Activated B cell treated with CpG ODN at 0.5 μM for 24 hours (primary cell): Measurements from ENCODE around the gene DNAJC18. TPM values are rescaled to one million over a fixed set of nuclear protein-coding genes. Genes with fewer than 3 reads are reported as not detected.

ENCODE experiments used
- ATAC-seq: fragments of 200-7000 bp; cut with Tn5 transposase; one replicate; pipeline ENCODE4 v1.10.0; 2021; ENCODE audit warnings: low read depth, mild to moderate bottlenecking, moderate library complexity
- CTCF ChIA-PET: fragments of 350-600 bp; sonication (Branson Sonifier 250); formaldehyde crosslinking; loops from one replicate; lab custom pipeline; 2021; ENCODE audit warnings: antibody characterized with exemption; lab: Charles Lee
- POLR2A ChIA-PET: fragments of 350-600 bp; sonication (Branson Sonifier 250); formaldehyde crosslinking; loops from one replicate; lab custom pipeline; 2021; ENCODE audit warnings: antibody characterized with exemption; lab: Charles Lee
- DNase-seq: peaks from one replicate; pipeline ENCODE4 v3.0.0; 2022
- H3K27ac Mint-ChIP-seq: one replicate; pipeline ENCODE4 v1.8.0; 2020; ENCODE audit warnings: mixed read lengths
- H3K27me3 Mint-ChIP-seq: one replicate; pipeline ENCODE4 v1.8.0; 2021; ENCODE audit warnings: mixed read lengths
- H3K36me3 Mint-ChIP-seq: one replicate; pipeline ENCODE4 v1.8.0; 2021; ENCODE audit warnings: low read depth, mixed read lengths
- H3K4me1 Mint-ChIP-seq: one replicate; pipeline ENCODE4 v1.8.0; 2021; ENCODE audit warnings: mixed read lengths
- H3K4me3 Mint-ChIP-seq: one replicate; pipeline ENCODE4 v1.8.0; 2020; ENCODE audit warnings: mild to moderate bottlenecking, mixed read lengths
- H3K9me3 Mint-ChIP-seq: one replicate; pipeline ENCODE4 v1.8.0; 2020; ENCODE audit warnings: mixed read lengths
- intact Hi-C: fragments of 100-400 bp; cut with micrococcal nuclease; formaldehyde crosslinking; loops from one replicate; pipeline ENCODE4 v1.15.1; 2024
- total RNA-seq: library from RNA; stranded (reverse); gene quantifications from 2 replicates; pipeline ENCODE4 v1.2.3, GENCODE V29; 2022
- TF ChIP-seq, protein P1 (sequence below): fragments of 200-600 bp; IDR thresholded peaks from one replicate; pipeline ENCODE4 v1.8.0; 2022; ENCODE audit warnings: antibody characterized with exemption, mild to moderate bottlenecking

The DNAJC18 gene
- total RNA-seq, 1 donor from 2014 or later = 9.1 TPM

DNA sequence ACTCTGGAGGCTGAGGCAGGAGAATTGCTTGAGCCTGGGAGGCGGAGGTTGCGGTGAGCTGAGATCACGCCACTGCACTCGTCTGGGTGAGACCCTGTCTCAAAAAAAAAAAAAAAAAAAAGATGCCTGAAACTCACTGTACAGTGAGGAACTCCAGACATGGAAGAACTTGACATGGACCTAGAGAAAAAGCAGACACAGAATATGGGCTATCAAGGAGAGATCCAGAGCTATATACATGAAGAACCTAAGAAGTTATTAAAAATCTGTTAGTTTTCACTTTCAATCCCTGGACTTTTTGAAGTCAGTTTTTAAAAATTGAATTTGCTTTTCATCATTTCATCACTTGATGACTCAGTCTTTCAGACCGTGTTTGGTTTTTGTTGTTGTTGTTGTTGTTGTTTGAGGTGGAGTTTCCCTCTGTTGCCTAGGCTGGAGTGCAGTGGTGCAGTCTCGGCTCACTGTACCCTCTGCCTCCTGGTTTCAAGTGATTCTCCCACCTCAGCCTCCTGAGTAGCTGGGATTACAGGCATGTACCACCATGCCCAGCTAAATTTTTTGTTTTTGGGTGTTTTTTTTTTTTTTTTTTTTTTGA lies 77.4 kb downstream of the DNAJC18 start:
- ChIA-PET CTCF (no interaction called here), POLR2A (interaction anchor here (0.6 to 0.7 kb wide), 3 partner anchors 26 to 88 kb away, joined by 7 to 8 read pairs (median 7); partner anchors contain the start of gene SPATA24)
- Mint-ChIP-seq H3K36me3 (peaks cover 54% of the 10 kb centered on the region), H3K9me3 (no peaks in the 10 kb centered on the region), H3K27ac (no peak overlapping the region), H3K4me3 (no peak overlapping the region), H3K27me3 (no peaks in the 10 kb centered on the region), H3K4me1 (peaks cover 10% of the 10 kb centered on the region)
- no peak for ATAC-seq
- intact Hi-C loops = no loop called here
- DNase-seq = no peak
- TF ChIP-seq, protein P1, sequence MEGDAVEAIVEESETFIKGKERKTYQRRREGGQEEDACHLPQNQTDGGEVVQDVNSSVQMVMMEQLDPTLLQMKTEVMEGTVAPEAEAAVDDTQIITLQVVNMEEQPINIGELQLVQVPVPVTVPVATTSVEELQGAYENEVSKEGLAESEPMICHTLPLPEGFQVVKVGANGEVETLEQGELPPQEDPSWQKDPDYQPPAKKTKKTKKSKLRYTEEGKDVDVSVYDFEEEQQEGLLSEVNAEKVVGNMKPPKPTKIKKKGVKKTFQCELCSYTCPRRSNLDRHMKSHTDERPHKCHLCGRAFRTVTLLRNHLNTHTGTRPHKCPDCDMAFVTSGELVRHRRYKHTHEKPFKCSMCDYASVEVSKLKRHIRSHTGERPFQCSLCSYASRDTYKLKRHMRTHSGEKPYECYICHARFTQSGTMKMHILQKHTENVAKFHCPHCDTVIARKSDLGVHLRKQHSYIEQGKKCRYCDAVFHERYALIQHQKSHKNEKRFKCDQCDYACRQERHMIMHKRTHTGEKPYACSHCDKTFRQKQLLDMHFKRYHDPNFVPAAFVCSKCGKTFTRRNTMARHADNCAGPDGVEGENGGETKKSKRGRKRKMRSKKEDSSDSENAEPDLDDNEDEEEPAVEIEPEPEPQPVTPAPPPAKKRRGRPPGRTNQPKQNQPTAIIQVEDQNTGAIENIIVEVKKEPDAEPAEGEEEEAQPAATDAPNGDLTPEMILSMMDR = no peak

DNA sequence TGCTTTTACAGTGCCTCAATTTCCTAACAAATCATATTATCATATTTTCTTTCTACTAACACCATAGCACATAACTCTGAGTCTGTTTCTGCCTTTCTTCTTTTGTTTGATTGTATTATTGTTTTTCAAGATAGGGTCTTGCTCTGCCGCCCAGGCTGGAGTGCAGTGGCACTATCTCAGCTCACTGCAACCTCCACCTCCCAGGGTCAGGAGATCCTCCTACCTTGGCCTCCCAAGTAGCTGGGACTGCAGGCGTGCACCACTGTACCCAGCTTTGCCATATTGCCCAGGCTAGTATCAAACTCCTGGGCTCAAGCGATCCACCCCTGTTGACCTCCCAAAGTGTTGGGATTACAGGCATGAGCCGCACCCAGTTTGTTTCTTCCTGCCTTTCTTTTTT lies 78.9 kb downstream of the DNAJC18 start:
- H3K27ac Mint-ChIP-seq = no peak overlapping the region
- CTCF ChIA-PET = no interaction called here

More for the DNA sequence above, 78.9 kb downstream of the DNAJC18 start:
- ATAC-seq = no peak
- POLR2A ChIA-PET = interaction anchor here (0.6 to 0.7 kb wide), 2 partner anchors 83 to 1648 kb away, joined by 4 to 6 read pairs; no protein-coding TSS in a partner anchor
- Mint-ChIP-seq H3K36me3 (peaks cover 44% of the 10 kb centered on the region), H3K4me1 (peaks cover 14% of the 10 kb centered on the region), H3K4me3 (no peak overlapping the region), H3K9me3 (no peaks in the 10 kb centered on the region), H3K27me3 (no peaks in the 10 kb centered on the region)
- no peak for DNase-seq
- intact Hi-C loops = no loop called here
- TF ChIP-seq, protein P1 = no peak

Other genes starting within 250 kb of the DNAJC18 start
- 16.1 and 22.0 TPM in 2 replicates for gene SIL1, start 241.2 kb downstream of the DNAJC18 start, total RNA-seq
- 242 and 294 TPM in 2 replicates for gene MATR3, start 145.8 kb downstream of the DNAJC18 start, total RNA-seq
- 79.7 and 80.8 TPM in 2 replicates for gene PAIP2, start 97.7 kb downstream of the DNAJC18 start, total RNA-seq
- gene SLC23A1, start 56.2 kb downstream of the DNAJC18 start, total RNA-seq = 1.4 and 1.8 TPM in 2 replicates
- gene MZB1, start 49.6 kb downstream of the DNAJC18 start, total RNA-seq = 47.1 and 50.5 TPM in 2 replicates
- gene PROB1, start 44.4 kb downstream of the DNAJC18 start, total RNA-seq = 3.5 and 3.6 TPM in 2 replicates
- gene SPATA24, start 35.4 kb downstream of the DNAJC18 start, total RNA-seq = 6.4 and 9.3 TPM in 2 replicates
- not detected in 2 replicates for gene ECSCR, start 23.2 kb upstream of the DNAJC18 start, total RNA-seq
- gene SMIM33, start 31.5 kb upstream of the DNAJC18 start, total RNA-seq = not detected in 2 replicates
- gene STING1, start 43.2 kb upstream of the DNAJC18 start, total RNA-seq = 0.91 and 1.1 TPM in 2 replicates
- gene UBE2D2, start 121.8 kb upstream of the DNAJC18 start, total RNA-seq = 152 and 172 TPM in 2 replicates
- 94.9 and 115 TPM in 2 replicates for gene CXXC5, start 208.8 kb upstream of the DNAJC18 start, total RNA-seq